ENCODE measurements around the gene SLC10A1.
"Not testable (repeated sequence)": the region's sequence is repeated elsewhere in the genome, so short reads cannot be mapped to it uniquely, and the experiment has no call there.

Gene SLC10A1

DNA sequence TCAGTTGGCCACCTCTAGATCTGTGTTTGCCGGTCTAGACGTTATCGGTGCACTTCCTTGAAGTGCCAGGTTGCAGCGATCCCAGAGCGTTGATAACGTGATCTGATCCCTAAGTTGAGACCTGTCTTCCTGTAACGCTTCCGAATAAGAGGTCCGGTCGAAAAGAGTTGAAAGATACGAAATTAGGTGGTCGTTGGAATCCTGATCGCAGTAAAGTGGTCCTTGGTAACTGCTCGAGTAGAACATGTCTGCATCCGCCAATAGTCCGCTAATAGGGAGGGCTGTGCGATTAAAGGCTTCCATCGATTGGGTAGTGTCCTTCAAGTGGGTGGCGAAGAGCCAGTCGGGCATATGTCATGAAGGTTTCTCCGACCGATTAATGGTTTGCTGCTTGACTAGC, 27.4 kb downstream of the SLC10A1 start:
- no peak for DNase-seq

DNA sequence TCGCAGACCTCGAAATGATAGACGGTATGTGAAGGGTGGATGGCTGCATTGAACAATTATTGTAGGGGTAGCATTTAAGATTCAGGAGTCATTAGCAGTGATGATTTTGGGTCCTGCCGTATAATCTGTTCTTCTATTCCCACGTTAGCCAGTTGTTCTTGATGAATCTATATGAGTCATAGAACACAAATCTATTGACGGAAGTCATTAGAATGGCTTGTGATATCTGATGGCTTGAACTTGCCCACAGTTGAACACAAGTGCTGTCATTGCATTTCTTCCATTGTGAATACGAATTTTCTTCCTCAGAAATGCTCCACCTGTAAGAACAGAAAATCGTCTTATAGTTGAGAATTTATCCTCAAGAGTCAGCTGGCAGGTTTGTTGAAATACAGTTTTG, 28.2 kb downstream of the SLC10A1 start:
- no peak for DNase-seq

DNA sequence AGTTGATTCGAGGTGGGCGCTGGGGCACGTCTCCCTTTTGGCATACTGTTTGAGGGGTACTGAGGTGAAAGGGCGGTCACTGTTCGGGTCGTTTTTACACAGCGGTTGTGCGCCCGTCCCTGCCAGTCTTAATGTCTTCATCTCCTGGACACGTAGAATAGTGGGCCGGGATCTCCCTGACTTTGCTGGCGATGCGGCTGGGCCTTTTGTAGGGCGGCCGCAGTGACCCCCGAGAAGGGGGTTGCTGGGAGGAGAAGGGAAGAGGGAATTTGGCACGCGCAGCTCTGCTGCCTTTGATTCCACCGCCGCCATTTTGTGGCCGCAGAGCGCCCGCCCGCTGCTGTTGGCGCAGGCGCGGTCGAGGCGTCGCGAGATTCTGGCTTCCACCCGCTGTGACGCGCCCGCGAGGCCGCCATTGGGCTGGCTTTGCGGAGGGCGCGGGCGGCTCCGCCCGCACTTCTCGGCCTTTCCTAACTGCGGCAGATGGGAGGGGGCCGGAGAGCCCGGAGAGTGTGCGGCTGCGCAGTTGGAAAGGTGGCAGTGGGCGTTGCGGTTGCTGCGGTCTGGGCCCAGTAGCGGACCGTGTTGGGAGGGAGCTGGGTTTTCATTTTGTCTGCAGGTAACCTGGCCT, 29.6 kb downstream of the SLC10A1 start:
- DNase-seq = peak; percentile 46

DNA sequence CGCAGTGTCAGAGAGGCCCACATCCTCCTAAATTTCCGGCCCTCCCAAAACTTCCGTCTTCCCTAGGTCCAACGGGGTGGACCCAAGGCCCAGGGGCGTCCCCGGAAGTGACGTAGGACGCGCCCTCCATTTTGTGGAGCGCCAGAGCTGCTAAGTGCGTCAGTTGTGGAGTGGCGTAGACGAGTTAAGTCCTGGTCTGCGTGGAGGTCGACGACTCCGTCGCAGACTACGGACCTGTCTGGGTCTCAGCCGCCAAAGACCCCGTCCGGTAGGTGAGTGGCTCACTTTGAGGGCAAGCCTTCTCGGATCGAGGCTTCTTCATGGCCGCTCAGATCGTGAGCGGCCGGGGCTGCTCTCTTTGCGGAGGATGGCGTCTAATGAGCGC, 30.1 kb downstream of the SLC10A1 start, which contains the start of gene SRSF5:
Gene SRSF5 (plus strand): TSS at position 159 of the 385 bp plus-strand sequence. CDS start 1,015 bp downstream, outside the sequence.
- DNase-seq = peak; percentile 89

DNA sequence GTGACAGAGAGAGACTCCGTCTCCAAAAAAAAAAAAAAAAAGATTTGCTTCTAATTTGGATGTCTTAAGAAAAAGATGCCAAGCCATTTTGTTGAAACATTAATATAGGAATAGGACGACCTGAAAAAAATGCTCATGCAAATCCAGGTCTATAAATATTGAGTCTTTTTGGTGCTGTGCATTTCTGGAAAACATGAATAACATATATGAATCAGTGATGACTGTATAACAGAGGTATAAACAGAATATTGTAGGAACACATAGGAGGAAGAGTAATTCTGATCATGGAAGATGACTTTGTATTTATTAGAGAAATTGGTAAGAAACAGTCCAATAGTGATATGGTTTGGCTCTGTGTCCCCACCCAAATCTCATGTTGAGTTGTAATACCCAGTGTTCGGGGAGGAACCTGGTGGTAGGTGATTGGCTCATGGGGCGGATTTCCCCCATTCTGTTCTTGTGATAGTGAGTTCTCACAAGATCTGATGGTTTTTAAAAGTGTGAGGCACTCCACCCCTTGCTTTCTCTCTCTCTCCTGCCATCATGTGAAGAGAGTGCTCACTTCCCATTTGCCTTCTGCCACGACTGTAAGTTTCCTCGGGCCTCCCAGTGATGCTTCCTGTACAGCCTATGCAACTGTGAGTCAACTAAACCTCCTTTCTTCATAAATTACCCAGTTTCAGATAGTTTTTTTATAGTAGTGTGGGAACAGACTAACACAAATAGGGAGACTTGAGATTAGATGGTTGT, 33.1 kb downstream of the SLC10A1 start:
- no peak for DNase-seq

DNA sequence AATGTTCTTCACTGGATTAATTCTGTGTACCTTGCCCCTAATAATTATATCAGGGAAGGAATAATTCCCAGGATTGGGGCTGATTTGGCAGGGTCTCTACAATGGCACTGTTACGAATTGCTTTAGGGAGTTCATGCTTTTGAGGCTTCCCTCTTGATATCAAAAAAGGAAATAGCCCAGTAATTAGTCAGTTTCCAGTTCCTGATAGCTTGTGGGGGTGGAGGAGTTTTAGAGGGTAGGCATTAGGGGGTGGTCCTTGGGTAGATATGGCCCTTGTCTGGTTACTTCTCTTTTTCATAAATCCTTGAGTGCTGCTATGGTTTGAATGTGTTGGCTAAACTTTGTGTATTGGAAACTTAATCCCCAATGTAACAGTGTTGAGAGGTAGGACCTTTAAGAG, 36.2 kb downstream of the SLC10A1 start:
- DNase-seq = no peak

DNA sequence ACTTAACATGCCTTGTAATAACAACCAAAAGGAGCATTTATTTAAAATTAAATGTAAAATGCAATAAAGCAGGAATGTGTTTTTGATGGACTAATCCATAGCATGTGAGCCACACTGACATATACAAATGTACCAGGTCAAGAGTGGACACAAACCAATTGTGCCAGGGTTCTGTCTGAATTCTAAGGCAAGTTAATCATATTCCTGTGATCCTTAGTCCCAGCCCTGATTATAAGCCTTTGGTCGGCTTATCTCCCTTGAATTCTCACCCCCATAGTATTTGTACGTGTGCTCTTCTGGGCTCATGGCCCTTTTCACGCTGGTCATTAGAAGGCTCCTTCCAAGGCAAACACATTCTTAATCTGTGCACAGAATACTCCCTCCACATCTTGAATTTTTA, 40.7 kb downstream of the SLC10A1 start:
- DNase-seq = no peak

DNA sequence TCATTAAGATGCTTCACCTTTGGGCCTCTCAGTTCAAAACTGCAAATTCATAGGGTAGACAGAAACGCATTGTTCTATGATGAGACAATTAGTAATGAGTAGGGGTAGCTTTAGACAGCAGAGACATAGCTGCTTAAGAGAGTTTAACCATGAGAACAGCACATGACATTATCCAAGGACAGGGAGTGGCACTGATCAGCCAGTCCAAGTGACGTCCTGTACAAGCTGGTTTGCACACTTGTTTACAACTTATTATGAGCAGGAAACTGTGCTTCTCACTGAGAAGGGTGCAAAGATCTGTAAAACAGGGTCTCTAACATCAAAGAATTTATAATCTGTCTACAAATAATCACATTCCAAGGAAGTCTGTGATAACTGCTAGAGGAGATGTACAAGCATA, 41.3 kb downstream of the SLC10A1 start:
- no peak for DNase-seq

DNA sequence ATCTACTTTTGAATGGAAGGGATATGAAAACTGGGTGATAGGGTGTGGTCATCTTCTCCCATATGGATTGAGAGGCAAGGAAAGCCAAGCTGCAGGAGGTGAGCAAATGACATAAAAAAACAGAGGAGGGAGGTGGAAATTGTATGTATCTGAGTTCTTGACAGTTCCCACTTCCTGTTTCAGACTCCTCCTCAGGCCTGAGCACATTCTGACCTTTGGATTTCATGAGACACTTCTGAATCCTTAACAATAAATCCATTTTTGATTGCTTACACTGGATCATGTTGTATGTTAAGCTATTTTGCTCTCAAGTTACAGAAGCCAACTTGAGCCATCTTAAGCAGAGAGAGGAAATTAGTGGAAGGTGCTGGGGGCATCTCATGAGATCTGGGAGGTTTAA, 41.7 kb downstream of the SLC10A1 start:
- no peak for DNase-seq

DNA sequence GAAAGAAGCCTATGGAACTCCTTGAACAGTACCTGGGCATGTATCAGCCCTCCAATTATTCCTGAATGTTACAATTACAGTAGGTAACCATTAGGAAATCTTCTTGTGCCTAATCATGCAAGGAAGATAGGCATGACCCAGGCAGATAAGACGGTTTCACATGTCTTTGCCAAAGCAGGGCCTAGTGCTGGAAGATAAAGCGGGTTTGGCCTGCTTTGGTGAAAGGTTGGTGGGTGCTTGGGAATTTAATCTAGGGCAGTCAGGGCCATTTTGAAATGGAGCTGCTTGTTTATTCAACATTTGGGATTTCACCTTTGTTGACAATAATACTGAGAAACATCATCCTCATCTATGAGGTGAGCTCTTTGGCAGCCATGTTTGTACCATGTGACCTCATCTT, 42.6 kb downstream of the SLC10A1 start:
- DNase-seq = no peak

DNA sequence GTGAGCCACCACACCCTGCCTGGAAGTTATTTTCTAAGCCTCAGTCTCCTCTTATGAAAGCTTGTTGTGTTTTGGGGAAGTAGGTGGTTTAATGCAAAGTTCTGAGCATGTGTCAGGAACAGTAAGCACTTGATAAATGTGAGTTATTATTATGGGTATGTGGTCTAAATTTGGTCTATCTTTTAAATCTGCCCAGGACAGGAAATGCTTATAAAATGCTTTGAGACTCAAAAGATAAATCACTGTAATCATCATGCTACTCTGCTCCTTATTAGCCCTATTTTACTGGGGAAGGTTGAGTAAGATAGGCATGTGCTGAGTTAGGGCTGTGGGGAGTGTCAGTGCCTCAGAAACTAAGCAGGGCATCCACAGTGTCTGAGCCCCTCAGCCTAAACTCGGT, 43.2 kb downstream of the SLC10A1 start:
- DNase-seq = no peak

DNA sequence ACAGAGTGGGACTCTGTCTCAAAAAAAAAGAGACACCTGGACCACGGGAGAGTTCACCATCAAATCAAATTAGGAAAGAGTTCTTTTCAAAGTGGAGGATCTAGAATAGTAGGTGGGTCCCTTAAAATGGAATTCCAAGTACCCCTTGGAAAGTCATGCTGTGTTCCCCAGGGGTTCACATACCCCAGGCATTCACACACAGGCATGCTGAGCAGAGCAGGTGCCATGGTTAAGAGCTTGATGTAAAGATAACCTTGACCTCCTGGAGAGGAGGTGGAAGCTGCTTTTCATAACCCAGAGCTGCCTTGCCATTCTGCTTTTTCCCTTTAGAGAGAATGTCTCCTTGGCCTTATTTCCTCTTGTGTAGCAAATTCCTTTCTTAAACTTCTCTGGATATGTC, 44.3 kb downstream of the SLC10A1 start:
- no peak for DNase-seq

DNA sequence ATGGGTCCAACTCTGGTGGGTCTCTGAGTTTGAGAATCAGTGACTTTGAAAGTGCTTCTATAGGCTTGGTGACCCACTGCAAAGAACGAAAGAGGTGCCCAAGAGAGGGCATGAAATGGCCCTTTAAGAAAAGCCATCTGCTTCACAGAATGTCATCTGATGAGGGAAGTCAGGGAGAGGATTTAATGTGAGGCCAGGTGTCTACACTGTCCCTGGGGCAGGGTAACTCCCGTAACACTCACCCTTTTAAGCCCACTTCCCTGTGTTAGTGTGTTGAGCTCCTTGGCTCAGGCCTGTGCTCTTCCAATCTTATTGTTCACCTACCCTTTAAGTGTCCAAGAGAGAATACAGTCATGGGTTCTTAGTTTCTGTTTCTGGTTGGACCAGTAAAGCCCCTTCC, 46.5 kb downstream of the SLC10A1 start:
- DNase-seq = no peak

DNA sequence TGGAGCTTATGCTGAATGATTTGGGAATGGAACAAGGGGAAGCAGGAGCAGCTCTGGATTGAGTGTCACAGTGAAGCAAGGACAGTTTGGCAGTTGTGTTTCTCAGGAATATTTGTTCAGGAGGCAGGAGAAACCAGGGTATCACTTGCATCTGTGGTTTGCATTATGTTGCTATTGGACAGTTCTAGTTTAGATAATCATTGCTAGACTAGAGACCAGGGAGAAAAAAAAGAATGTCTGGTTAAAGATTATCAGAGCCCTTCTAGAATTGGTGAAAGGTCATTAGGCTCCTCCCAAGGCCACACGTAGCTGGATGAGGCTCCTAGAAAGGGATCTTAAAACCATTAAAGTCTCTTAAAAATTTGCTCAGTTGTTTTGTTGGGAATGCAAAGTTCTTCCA, 47.1 kb downstream of the SLC10A1 start:
- no peak for DNase-seq

DNA sequence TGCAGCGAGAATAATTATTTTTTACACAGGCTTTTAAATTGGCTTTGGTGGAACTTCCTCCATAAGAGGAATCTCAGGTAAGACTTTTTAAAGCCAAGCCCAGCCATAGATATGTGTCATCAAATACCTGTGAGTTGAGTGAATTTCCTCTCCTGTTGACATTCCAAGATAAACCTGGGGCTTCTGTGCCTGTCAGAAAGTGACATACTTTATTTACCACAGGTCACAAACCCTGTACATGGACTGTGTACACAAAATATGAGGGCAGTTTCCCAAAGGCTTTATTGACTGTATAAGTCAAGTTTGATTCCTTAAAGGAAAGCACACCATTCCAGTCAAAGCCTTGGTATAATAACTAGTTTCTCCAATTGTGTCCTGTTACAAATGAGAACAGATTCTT, 56.0 kb downstream of the SLC10A1 start:
- no peak for DNase-seq

DNA sequence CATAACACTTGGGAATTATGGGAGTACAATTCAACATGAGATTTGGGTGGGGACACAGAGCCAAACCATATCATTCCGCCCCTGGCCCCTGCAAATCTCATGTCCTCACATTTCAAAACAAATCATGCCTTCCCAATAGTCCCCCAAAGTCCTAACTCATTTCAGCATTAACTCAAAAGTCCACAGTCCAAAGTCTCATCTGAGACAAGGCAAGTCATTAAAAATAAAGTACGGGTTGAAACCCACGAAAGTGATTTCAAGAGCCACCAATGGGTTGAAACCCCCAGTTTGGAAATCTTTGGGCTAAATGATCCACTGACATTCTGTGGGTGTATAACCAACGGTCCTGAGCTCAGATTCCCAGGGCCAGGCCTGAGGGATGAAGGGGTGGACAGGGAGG, 60.6 kb downstream of the SLC10A1 start:
- DNase-seq = not testable (repeated sequence)

DNA sequence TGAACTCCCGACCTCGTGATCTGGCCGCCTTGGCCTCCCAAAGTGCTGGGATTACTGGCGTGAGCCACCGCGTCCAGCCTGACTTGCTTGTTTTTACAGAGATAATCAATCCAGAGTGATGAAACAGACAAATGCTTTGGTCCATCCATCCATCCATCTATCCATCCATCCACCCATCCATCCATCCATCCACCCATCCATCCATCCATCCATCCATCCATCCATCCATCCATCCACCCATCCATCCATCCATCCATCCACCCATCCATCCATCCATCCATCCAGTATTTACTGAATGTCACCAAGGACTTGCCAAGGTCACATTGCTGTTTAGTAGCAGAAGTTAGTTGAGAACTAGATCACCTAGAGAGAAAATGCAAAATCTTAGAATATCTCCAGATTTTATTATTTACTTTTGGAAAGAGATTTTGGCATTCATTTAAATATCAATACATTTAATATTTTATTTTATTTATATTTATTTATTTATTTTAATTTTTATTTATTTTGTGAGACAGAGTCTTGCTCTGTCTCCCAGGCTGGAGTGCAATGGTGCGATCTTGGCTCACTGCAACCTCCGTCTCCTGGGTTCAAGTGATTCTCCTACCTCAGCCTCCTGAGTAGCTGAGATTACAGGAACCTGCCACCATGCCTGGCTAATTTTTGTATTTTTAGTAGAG, 65.0 kb downstream of the SLC10A1 start:
- not testable (repeated sequence) for DNase-seq

DNA sequence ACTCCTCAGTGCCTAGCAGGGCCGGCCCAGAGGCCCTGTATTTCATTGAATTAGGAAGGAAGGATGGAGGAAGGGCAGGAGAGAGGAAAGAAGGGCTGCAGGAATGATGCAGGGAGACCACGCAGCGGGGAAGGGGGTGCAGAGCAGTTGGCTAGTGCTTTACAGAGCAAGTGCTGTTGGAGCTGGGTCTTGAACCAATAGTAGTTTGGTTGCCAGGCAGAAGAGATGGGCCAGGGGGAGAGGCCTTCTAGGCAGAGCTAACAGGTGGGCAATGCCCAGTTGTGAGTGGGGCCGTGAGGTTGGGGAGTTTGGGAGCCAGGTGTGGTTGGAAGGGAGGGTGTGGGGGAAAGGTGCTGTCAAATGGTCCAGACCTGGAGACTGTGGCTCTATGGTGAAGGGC, 69.2 kb downstream of the SLC10A1 start:
- no peak for DNase-seq

DNA sequence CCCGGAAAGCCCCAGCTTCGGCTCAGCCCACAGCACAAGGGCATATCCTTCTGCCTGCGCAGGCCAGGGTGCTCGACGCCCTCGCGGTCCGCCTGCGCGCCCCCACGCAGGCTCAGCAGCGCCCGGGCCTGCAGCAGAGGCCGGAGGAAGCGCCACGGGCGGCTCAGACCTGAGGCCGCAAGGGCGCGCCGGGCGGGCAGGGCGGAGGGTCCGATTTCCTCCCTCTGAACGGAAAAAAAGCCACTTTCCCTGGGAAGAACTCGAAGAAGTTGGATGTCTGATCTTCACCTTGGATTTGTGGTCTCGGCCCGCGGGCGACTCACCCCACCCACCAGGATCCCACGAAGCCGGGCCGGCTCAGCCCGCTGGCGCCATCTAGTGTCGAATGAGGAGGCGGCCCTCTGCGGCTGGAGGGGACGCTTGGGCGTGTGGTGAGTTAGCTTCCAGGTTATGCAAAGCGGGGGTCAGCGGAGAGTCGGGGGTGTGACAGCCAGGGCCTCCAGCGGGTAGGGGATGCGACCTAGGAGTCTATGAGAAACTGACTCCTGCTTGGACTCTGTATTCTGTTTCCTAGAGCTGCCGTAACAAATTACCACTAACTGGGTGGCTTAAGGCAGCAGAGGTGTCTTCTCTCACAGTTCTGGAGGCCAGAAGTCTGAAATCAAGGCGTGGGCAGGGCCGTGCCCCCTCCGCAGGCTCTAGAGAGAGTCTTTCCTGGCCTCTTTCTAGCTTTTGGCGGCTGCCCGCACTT, 70.1 kb downstream of the SLC10A1 start:
- peak; percentile 38 for DNase-seq

Measured in cortex of kidney (tissue), 1 donor.